AG20443 (cell line): Measurements from ENCODE around the gene STAT5B.
A peak's percentile ranks its signal among the peaks of the same experiment; 100 is the strongest.
"Not testable (repeated sequence)": the region's sequence is repeated elsewhere in the genome, so short reads cannot be mapped to it uniquely, and the experiment has no call there.

Experiments used
- DNase-seq: peaks from one replicate; pipeline ENCODE4 v3.0.0; 2012; ENCODE audit warnings: low spot score, mixed read lengths

The STAT5B gene

GRCh38 chr17:42266918-42267766 lies 9.0 kb downstream of the STAT5B start:
- DNase-seq: peak; percentile 16

GRCh38 chr17:42266462-42266861 lies 9.7 kb downstream of the STAT5B start:
- DNase-seq: no peak

DNA sequence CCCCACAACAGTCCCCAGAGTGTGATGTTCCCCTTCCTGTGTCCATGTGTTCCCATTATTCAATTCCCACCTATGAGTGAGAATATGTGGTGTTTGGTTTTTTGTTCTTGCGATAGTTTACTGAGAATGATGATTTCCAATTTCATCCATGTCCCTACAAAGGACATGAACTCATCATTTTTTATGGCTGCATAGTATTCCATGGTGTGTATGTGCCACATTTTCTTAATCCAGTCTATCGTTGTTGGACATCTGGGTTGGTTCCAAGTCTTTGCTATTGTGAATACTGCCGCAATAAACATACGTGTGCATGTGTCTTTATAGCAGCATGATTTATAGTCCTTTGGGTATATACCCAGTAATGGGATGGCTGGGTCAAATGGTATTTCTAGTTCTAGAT lies 11.8 kb downstream of the STAT5B start:
- DNase-seq: not testable (repeated sequence)

GRCh38 chr17:42260318-42260717 lies 15.9 kb downstream of the STAT5B start:
- DNase-seq: no peak

GRCh38 chr17:42255445-42255844 lies 20.7 kb downstream of the STAT5B start:
- DNase-seq: no peak

DNA sequence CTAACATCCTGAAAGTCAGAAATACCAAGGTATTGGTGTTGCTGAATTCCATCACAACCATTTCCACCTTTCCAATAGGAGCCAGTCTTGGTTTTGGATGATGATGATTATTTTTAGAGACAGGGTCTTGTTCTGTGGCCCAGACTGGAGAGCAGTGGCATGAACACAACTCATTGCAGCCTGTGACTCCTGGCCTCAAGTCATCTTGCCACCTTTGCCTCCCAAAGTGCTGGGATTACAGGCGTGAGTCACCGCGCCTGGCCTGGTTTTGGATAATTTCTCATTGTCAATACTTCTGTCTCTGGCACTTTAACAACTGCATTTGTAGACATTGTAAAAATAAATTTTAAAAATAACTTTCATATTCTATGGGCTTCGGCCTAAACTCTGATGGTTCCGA lies 22.6 kb downstream of the STAT5B start:
- DNase-seq: no peak

DNA sequence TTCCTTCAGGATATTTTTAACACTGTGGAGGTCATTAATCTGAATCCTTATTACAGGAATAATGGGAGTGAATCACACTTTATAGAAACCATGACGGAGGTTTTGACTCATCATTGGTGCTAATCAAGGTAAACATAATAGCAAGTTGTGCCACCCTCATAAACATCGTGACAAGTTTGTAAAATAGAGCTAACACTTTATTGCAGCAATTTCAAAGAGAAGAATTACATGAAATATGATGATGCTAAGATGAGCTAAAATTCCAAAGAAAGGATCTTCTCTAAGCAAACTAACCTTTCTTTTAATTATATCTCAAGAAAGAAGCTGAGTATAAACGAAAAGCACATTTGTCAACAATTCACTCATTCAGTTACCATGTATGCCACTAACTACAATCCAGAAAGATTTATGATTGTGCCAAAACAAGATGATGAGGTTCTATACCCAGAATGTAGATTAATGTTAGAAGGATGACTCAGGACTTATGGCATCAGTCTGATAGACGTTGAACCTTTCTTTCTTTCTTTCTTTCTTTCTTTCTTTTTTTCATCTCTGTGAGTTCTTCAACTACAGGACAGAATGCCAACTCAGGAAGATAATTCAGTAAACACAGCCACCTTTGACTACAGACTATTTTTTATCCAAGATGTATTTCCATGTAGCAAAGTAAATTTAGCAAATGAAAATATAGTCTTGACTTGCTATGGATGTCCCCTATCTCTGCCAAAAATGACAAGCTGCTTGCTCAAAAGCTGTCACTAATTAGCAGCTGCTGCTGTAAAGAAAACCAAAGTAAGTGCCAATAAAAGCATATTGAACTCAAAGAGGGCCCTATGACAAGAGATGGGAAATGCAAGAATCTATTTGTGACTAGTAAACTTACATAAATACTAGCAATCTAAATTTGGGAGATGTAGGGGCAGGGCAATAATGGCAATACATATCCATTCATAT lies 23.3 kb downstream of the STAT5B start:
- no peak for DNase-seq

DNA sequence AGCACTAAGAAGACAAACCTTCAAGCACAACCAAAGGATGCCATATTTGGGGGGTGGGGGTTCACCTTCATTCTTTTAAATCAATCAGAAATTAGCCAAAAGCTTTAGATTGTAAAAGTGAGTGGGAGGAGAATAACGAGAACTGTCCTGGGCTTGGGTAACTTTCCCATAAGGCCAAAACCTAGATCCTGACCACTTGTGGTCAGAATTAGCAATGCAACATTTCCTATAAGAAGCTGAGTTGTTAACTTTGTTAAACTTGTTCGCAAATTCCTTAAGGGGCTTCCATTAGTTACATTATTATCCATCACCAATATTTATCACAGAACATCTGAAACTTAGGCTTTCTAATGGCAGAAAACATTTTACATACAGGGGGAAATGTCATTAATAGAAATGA lies 25.1 kb downstream of the STAT5B start:
- no peak for DNase-seq

- DNase-seq: no peak
These were observed 26.3 kb downstream of the STAT5B start for GRCh38 chr17:42249681-42250446.

- peak; percentile 85 for DNase-seq
These were observed 27.6 kb downstream of the STAT5B start for GRCh38 chr17:42248351-42249179.

- no peak for DNase-seq
These were observed 28.5 kb downstream of the STAT5B start for GRCh38 chr17:42247734-42248133.

- no peak for DNase-seq
These were observed 29.7 kb downstream of the STAT5B start for GRCh38 chr17:42246515-42246914.

GRCh38 chr17:42245183-42245582 lies 31.0 kb downstream of the STAT5B start:
- DNase-seq: not testable (repeated sequence)

DNA sequence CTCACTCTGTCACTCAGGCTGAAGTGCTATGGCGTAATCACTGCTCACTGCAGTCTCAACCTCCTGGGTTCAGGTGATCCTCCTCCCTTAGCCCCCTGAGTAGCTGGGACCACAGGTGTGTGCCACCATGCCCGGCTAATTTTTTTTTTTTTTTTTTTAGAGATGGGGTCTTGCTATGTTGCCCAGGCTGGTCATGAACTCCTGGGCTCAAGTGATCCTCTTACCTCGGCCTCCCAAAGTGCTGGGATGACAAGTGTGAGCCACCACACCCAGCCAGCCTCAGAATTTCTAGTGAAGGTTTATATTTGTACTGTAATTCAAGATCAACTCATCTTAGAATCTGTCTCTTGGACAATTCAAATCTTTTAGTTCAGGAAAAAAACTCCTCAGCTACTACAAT lies 32.1 kb downstream of the STAT5B start:
- not testable (repeated sequence) for DNase-seq

DNA sequence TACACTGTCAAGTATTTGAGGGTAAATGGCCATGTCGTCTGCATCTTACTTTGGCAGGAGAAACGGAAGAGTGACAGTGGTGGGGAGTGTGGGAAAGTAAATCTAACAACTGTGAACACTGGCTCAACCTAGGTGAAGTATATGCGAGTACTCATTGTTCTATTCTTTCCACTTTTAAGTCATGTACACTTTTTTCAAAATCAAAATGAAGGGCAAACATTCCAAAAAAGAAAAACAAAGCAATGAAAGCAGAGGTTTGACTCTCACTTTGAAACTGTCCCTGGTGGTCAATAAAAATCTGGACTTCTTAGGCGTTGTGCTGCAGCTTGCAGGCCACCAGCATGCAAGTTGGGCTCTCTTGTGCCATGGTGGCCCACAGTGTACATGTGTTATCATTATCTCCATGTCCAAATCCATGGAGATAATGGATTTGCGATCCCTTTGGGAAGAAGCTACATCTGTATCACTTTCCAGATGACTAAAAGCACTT lies 32.7 kb downstream of the STAT5B start:
- DNase-seq: no peak

DNA sequence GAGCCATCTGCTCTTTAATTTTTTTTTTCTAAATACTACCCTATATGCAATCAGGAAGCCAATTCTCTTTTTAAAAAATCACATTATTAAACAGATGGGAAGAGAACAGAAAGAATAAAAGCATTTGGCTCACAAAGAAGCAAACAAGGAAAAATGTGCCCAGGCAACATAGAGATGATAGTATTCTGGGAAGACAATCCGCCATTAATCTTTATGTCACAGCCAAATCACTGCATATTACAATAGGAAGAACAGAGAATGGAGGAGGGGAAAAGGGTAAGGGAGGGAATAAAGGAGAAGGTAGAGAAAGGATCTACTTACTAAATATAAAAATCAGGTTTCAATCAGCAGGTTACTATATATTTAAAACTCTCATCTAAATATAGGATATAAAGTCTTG lies 34.3 kb downstream of the STAT5B start:
- no peak for DNase-seq

DNA sequence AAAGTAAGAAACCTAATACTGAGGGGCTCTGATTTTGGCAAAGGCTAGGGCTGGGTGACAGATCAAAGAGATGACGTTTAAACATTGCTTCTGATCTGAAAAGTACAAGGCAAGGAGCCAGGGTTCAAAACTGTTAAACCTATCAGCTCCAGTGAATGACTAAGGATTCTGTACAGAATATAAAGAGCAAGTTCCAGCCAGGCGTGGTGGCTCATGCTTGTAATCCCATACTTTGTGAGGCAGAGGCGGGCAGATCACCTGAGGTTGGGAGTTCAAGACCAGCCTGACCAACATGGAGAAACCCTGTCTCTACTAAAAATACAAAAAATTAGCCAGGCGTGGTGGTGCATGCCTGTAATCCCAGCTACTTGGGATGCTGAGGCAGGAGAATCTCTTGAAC lies 35.3 kb downstream of the STAT5B start:
- not testable (repeated sequence) for DNase-seq

DNA sequence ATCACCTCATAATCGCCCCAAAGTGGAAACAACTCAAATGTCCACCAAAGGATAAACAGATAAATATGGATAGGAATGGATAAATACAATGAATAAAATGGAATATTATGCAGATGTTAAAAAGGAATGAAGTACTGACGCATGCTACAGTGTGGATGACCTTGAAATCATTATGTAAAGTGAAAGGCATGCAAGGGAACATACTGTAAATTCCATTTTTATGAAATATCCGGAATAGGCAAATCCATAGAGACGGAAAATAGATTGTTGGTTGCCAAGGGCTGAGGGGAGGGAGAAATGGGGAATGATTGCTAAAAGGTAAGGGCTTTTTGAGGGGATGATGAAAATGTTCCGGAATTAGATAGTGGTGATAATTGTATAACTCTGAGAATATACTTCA lies 36.0 kb downstream of the STAT5B start:
- DNase-seq: no peak

DNA sequence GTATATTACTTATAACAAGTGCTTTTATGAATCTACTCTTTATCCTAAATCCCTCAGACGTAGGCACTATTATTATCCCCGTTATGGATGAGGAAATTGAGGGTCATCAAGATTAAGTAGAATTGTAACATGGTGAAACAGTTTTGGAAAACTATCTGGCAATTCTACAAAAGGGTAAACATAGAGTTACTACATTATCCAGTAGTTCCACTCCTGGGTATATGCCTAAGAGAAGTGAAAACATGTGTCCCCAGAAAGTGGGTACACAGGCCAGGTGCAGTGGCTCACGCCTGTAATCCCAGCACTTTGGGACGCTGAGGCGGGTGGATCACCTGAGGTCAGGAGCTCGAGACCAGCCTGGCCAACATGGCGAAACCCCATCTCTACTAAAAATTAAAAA lies 36.6 kb downstream of the STAT5B start:
- DNase-seq: not testable (repeated sequence)

- DNase-seq: no peak
These were observed 39.4 kb downstream of the STAT5B start for GRCh38 chr17:42236760-42237159.

- DNase-seq: no peak
These were observed 42.2 kb downstream of the STAT5B start for GRCh38 chr17:42233994-42234393.
